NT2/D1 (cell line): Measurements from ENCODE around the gene ZAP70.

Experiments
- SUZ12 ChIP-seq: IDR thresholded peaks from 2 replicates; pipeline ENCODE4 v1.6.1; 2011; ENCODE audit not compliant: insufficient read length, insufficient read depth; ENCODE audit errors: extremely low read depth
- ZNF274 ChIP-seq: IDR thresholded peaks from 2 replicates; pipeline ENCODE4 v1.6.1; 2011; ENCODE audit warnings: mild to moderate bottlenecking, low read depth, low read length

GRCh38 chr2:97704989-97705388 lies 8.4 kb upstream of the ZAP70 start:
- no peak for TF ChIP-seq ZNF274
- no peak for TF ChIP-seq SUZ12
